ENCODE results near the gene CCDC146.
"Not testable (repeated sequence)": the region's sequence is repeated elsewhere in the genome, so short reads cannot be mapped to it uniquely, and the experiment has no call there.

The CCDC146 gene

DNA sequence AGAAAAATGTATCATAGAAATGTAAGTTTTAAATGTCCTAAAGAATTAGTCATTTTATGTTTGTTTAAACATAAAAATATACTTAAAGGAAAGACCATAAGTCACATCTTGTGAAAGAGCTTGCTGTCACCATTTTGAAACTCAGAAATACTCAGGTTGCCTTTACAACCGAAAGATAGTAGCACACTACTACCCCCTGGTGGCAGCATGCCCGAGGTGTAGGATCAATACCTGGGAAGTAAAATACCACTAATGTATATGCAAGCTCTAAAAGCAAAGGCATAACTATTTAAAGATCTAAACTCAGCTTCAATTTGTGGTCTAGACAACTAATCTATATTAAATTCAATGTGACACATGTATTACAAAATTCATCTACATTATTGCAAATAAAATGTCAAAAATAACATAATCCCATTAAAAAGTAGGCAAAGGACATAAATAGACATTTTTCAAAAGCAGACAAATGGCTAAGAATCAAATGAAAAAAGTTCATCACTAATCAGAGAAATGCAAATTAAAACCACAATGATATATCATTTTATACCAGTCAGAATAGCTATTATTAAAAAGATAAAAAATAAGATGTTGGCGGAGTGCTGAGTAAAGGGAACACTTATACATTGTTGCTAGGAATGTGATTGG lies 124.9 kb downstream of the CCDC146 start:
- DNase-seq = peak; percentile 78 to 88

- no peak for DNase-seq
These were observed 125.7 kb downstream of the CCDC146 start for GRCh38 chr7:77248154-77248553.

DNA sequence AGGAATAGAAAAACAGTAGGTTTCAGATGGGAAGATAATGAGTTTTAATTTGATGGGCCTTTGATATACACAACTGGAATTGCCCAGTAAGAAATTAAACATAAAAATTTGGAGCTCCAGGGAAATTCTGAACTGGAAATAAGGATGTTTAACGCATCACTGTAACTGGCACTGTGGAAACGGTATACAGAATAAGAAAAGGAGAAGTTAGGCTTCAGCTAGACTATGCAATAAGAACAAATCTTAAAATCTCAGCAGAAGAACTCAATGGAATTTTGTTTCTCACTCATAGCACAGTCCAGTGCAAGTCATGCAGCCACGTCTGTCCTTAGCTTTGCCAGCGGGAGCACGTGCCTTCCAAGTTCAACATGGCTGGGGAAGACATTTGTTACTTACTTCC lies 130.1 kb downstream of the CCDC146 start:
- DNase-seq = no peak

DNA sequence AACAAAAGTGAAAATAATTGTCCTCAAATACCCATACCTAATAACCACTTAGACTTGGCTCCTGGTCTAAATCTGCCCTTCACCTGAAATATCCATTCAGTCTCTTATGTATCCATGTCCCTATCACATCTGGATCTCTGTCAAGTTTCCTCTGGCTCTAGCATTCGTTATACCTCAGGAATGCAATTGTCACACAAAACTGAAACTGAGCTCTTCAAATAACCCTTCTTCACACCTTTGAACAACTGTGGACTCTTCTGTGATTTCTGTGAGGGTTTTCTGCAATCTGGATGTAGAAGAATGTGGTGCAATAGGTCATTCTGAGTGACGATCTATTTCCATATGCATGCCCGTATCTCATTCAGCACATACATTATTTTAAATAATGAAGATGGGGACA lies 130.7 kb downstream of the CCDC146 start:
- DNase-seq = no peak

DNA sequence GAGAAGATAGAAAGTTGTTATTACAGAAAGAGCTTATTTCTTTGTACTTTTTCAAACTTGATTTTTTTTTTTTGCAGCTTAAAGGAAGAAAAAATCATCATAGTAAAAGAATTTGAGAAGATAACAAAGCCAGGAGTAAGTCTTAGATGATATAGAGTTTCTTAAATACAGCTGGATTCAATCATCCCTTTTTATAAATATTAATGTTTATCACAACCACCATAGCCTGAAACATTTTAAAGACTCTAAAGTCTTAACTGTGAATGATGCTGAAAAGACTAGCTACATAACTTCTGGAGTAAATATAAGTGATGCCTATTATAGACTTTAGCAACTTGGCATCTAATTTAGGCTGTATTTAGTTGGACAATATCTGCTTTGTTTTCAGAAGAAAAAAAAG lies 132.0 kb downstream of the CCDC146 start:
- no peak for DNase-seq

DNA sequence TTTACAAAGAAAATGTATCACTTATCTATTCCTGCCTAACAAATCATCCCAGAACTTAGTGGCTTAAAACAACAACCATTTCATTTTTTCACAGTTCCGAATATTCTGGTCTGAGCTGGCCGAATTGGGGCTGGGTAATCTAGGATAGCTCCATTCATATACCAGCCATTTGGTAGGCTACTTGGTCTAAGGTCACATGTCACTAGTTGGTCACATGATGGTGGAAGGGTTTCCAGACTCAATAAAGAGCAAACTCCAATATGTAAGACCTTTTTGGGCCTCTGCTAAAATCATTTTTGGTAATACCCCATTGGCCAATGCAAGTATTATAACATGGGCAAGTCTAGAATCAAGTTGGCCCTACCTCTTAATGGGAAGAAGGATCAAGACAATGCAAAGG lies 132.5 kb downstream of the CCDC146 start:
- DNase-seq = no peak

DNA sequence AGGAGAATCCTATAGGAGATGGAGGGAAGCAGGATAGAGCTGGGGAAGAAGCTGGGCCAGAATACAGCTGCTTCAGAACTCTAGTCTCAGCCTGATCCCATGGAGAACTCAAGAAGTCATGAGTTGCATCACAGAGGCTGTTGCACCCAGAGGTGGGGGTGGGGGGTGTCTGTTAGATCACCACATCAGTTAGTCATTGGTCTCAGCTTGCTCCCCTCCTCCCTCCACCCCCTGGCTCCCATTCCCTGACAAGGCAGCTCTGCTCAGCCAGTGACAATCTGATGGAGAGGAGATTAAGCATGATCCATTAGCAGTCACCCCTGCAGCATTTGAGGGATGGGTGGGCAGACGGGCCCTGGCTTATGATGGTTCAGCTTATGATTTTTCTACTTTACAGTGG lies 135.6 kb downstream of the CCDC146 start:
- no peak for DNase-seq

- no peak for DNase-seq
These were observed 136.2 kb downstream of the CCDC146 start for GRCh38 chr7:77258593-77258992.

DNA sequence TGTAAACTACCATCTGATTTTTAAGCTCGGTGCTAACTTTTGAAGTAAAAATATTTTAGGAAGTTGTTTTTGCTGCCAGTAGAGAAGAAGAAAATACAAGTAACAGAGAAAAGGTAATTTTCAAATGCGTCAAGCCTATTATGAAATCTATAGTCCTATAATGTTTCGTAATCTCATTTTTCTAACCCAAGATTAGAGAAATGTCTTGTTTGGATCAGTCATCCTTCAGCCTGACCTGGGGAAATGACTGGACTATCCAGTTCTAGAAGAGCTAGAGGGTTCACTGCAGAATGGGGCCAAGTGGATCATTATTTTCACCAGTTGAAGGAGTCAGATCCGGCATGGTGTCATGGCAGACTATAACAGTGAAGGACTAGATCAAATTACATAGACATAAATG lies 139.9 kb downstream of the CCDC146 start:
- DNase-seq = no peak

DNA sequence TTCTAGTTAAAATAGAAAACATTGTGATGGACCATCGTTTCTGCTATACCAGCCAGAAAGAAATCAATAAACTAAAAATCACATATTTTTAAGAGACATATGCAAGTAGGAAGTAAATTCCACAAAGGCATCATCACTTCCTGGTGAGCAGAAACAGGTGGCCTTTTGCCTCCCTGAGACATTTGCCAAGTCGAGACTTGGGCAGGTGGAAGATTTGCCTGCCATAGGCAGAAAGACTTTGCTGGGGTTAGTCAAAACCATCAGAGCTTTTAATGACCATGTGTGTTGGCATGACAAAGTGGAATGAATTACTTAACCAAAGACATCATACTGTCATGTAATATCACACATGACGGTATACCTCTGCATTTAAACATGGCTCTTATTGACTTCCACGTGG lies 143.3 kb downstream of the CCDC146 start:
- DNase-seq = no peak

DNA sequence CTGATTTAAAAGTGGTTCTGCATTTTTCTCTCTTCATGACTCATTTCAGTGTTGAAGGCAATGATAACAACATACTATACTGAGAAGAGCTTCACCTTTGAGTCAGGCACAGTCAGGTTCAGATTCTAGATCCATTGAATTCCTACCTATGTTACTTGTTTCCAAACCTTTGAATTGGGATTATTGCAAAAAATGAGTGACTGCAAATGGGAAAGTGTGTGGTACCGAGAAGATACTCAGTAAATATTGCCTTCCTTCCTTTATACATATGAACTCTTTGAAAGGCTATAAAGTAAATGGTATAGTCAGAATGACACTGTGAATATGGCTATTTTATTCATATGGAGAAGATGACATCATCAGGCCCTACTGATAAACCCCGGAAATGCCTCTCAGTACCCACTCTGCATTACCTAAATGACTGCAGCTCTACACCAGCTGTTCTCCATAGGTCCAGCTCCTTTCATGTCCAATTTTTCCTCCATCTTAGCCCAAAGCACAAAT lies 143.9 kb downstream of the CCDC146 start:
- DNase-seq = no peak

GRCh38 chr7:77269360-77270093 lies 147.1 kb downstream of the CCDC146 start:
- DNase-seq = no peak

DNA sequence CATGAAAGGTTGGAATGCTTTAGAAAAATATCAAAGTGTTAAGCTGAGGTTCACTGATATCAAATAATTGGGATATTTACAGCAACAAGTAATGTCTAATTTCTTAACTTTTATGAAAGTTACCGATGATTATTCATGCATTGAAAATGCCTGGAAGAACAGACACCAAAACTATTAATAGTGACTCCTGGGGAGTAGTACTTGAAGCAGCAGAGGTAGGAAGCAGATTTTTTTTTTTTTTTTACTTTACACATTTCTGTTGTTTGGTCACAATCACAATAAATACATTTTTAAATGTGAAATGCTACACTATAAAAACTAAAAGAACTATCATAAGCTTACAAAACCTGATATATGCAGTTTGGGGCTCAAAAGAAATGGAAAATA lies 147.7 kb downstream of the CCDC146 start:
- no peak for DNase-seq

GRCh38 chr7:77271766-77272165 lies 149.4 kb downstream of the CCDC146 start:
- no peak for DNase-seq

- DNase-seq = not testable (repeated sequence)
These were observed 153.2 kb downstream of the CCDC146 start for GRCh38 chr7:77275663-77276062.

DNA sequence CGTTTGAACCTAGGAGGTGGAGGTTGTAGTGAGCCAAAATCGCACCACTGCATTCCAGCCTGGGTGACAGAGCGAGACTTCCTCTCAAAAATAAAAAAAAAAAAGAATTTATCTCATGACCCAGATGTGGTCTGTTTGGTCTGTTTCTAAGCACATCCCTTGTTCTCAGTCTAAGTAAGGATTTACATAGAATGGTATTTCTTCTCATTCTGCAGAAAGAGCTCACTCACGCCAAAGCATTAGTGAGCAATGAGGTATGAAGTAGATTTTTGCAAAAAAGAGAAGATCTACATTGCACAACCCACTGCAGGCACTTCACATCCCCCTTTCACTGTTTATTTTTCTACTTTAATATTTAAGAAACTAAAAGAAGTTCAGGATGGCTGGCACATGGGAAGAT lies 153.7 kb downstream of the CCDC146 start:
- DNase-seq = no peak

DNA sequence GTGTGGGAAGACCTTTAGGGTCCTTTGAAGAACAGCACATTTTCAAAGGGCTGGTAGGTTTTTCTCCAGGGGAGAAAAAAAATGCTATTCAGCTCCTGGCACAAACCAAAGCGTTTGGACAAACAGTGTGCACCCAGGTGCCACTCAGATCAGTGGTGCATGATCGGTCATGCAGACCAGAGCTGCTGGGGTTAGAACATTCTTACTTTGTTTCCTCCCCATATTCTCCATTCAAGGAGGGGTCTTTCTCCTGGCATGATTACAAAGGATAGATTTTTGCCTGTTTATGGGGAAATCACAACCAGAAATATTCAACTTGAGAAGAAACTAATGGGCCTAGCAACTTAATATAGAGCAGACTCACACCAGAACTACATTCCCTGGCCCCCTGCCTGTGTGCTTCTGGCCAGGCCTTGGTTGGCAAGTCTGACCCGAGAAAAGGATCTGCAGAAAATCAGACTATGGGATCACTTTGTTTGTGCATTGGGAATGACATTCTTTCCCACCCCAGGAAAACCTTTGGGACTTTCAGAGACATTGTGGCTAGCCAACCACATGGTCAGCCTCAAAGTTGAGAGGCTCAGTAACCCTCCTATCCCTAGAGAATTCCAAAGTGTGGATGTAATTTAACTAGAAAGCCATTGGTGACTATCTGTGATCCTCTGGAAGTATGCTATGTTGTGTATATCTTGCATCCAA lies 159.5 kb downstream of the CCDC146 start:
- no peak for DNase-seq

DNA sequence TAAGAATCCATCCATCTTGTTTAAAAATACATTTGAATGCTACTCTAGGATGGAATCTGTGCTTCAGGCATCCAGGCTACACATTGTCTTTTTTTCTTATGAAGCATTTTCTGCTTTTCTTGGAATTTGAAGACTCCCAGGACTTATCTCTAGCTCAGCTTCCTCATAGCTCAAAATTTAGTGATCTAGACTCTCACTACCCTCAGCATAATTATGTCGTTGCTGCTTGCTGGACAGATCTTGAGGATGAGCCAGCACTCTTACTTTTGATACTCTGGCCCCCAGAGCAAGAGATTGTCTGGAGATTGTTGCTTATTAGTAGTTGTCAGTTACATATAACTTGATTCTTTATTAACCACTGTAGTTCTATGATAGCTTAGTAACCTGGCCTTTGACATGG lies 160.5 kb downstream of the CCDC146 start:
- no peak for DNase-seq

DNA sequence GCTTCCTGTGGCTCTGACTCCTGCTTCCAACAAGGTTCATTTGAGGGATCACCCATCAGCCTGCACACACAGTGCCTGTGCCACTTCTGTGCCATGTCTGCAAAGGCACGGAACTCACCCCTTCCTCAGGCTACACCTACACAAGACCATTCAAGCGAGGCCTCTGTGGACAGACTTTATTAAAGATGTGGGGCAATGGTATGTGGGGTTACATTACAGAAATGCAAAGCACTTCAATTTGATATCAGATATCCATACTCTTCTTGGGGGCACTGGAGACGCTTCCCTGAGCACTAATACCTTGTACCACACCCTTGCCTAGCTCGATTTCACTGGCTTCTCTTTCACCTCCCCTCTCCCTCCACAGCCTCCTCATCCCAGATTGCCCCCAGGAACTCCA lies 161.6 kb downstream of the CCDC146 start:
- DNase-seq = no peak

DNA sequence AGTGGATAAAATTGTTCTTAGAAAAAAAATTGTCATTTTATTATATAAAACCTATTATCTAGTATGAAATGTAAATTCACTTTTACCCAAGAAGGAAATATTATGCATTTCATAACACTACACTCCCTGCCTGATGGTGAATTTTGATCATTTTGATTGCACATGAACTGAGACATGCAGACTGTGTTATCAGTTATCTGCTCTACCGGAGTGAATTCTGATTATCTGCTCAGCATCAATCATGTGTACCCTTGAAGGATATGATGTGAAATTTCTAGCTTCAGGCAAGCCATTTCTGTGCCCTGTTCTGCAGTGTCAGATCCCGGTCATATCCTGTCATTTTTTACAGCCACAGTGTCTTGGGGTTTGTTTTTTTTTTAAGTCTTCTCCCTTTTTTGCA lies 162.2 kb downstream of the CCDC146 start:
- DNase-seq = no peak

DNA sequence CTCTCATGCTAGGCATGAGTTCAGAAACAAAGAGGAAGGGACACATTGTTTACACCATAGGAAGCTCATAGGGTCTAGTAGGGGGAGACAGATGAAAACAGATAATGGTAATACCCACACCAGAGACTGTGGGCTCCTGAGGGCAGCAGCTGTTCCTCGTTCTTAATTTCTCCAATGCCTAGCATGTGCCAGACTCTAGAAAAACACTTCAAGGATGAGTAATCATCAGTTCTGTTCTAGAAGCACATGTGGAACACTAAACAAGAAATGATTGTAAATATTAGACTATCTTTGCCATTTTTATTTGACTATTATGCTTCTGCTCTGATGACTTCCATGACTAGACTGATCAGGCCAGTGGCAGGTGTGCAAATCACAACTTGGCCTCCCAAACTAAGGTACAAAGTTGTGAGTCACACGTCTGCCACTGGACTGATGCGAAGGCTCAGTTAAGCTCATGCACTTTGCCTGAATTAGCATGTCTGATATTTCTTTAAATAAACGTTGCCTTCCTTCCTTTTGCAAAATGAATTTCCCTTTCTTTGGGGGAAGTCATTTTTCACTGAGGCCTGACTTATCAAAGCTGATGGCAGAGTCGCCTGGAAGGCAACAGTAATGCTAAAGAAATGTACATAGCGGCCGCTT lies 166.4 kb downstream of the CCDC146 start:
- DNase-seq = no peak

GRCh38 chr7:77289387-77289786 lies 167.0 kb downstream of the CCDC146 start:
- DNase-seq = no peak

DNA sequence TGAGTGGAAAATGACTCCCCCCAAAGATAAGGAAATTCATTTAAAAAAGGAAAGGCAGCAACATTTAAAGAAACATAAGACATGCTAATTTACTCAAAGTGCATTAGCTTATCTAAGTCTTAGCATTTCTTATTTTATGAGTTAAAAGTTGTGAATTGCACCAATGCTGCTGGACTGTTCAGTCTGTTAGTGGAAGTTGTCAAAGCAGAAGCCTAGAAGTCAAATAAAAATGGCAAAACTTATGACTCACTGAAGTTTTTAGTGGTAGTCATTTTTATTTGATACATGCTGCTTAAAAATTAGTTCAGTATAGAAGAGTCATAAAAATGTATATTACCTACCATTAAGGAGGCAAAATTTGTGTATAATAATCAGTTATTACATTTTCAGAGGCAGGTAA lies 168.0 kb downstream of the CCDC146 start:
- DNase-seq = no peak

GRCh38 chr7:77293046-77293445 lies 170.6 kb downstream of the CCDC146 start:
- no peak for DNase-seq

Data from stimulated activated CD4-positive, alpha-beta T cell treated with anti-CD3 and anti-CD28 coated beads, Interleukin-4, amount 100 ng/mL, for 4 hours (primary cell).